NCI-H69 (cell line): Measurements from ENCODE around the gene DHTKD1.

Source experiments
- DNase-seq: peaks from one replicate; lab custom pipeline; 2025; lab: John Stamatoyannopoulos, UW

Gene DHTKD1, protein sequence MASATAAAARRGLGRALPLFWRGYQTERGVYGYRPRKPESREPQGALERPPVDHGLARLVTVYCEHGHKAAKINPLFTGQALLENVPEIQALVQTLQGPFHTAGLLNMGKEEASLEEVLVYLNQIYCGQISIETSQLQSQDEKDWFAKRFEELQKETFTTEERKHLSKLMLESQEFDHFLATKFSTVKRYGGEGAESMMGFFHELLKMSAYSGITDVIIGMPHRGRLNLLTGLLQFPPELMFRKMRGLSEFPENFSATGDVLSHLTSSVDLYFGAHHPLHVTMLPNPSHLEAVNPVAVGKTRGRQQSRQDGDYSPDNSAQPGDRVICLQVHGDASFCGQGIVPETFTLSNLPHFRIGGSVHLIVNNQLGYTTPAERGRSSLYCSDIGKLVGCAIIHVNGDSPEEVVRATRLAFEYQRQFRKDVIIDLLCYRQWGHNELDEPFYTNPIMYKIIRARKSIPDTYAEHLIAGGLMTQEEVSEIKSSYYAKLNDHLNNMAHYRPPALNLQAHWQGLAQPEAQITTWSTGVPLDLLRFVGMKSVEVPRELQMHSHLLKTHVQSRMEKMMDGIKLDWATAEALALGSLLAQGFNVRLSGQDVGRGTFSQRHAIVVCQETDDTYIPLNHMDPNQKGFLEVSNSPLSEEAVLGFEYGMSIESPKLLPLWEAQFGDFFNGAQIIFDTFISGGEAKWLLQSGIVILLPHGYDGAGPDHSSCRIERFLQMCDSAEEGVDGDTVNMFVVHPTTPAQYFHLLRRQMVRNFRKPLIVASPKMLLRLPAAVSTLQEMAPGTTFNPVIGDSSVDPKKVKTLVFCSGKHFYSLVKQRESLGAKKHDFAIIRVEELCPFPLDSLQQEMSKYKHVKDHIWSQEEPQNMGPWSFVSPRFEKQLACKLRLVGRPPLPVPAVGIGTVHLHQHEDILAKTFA

GRCh38 chr10:12068449-12069269 is at the start of gene DHTKD1:
Gene DHTKD1 (plus strand): TSS chr10:12068954. CDS start chr10:12069034, 80 bp downstream.
- DNase-seq: peak; percentile 97

GRCh38 chr10:12019283-12019971 is 49.3 kb upstream of the DHTKD1 start:
- no peak for DNase-seq

DNA sequence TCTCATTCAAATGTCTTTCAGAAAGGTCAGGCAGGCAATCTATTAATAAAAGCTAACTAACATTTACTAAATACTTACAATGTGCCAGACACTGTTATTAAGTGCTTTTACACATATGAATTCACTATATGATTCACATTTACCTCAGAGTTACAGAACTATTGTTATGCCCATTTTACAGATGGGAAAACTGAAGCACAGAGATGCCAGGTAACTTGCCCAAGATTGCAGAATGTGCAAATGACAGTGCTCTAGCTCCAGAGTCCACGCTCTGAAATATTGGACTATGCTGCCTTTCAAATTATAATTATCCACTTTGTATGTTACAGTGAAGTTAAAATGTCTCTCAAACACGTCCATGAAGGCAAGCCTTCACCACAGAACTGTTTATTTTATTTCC is 48.2 kb upstream of the DHTKD1 start:
- DNase-seq: no peak

DNA sequence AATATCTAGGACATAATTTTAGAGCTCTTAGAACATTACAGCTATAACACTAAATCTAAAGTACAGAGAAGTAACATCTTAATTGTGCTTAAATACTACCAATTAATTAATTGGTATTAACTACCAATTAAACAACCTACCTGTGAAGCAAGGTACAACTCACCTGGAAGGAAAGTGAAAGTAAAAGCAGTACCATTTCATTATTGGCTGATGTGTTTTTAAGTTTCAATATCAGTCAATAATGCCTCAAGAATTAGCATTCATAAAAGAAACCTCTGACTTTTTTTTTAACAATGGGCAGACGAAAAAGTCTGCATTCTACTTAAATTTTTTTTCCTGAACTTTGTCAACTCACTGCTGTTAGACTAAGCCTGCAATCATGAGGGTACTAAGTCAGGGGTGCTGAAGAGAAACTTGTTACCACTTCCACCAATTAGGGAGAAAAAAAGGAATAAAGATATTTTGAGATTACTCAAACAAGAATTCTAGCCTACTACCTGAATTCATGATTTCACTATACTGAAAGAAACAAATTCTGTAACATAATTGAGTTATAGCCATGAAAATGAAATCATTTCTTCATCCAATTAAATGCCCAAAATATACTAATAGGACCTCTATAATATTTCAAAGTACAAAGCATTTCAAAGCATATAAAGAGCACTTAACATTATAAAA is 46.0 kb upstream of the DHTKD1 start:
- DNase-seq: no peak

DNA sequence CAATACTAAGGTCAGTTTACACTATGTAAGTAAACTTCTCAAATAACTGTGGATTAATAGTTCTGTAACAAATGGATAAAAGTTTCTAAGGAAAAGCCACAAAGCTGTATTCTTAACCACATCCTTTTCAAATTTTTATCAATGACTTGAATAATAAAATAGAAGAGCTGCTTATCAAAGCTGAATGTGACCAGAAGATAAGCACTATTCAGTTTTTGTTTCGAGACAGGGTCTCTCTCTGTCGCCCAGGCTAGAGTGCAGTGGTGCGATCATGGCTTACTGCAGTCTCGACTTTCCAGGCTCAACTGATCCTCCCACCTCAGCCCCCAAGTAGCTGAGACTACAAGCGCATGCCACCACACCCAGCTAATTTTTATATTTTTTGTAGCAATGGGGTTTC is 43.2 kb upstream of the DHTKD1 start:
- no peak for DNase-seq

- DNase-seq: no peak
These were observed 41.2 kb upstream of the DHTKD1 start for GRCh38 chr10:12027539-12027938.

- DNase-seq: no peak
These were observed 37.4 kb upstream of the DHTKD1 start for GRCh38 chr10:12031404-12031803.

DNA sequence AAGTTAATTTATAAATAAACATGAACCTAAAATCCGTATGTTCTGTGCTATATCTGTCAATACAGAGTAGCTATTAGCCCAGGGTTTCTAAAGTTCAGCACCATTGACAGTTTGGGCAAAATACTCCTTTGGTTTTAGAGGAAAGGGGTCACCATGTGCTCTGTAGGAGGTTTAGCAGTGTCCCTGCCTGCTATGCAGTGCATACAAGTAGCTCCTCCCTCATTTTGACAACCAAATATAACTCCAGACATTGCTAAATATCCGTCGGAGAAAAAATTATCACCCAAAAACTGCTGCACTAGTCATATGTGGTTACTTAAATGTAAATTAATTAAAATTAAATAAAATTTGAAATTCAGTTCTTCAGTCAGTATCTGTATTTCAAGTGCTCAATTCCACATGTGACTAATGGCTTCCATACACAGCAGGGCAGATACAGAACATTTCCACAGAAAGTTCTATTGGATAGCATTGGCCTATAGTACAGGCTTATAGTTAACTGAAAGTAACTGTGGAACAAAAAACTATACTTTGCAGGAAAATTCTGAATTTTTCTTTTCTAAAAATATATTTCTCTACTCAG is 32.6 kb upstream of the DHTKD1 start:
- no peak for DNase-seq

DNA sequence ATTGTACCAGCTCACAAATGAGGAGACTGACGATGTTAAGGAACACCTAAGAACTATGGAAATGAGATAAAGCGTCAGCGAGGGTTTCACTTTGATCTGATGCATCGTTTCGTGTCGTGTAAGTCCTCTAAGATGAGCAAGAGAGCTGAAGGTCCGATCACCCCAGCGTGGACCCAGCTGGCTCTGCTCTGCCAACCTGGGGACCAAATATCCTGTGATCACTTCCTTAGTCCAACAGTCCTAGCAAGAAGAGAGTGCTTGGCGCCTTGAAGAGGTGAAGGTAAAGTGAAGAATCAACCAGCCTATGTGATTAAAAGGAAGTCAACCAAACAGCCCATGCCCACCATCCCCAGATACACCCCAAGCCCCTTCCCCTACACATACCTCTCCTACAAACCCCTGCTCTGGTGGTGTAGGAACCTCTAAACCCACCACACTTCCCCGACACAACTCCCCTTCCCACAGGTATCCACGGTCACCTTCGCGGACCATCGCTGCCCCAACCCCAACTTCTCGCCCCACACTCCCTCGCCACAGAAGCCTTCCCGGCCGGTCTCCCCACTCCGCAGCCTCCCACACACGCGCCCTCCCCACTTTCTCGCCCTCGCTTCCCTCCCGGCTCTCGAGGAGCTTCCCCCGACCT is 26.9 kb upstream of the DHTKD1 start:
- peak; percentile 25 for DNase-seq

- DNase-seq: peak; percentile 40
These were observed 26.4 kb upstream of the DHTKD1 start for GRCh38 chr10:12042409-12042796.

GRCh38 chr10:12042797-12043651 is 25.7 kb upstream of the DHTKD1 start, which contains the start of gene UPF2:
Gene UPF2 (minus strand): TSS chr10:12042809. CDS start chr10:12035423, 7,386 bp downstream.
- peak; percentile 97 for DNase-seq

GRCh38 chr10:12045596-12045995 is 23.2 kb upstream of the DHTKD1 start:
- no peak for DNase-seq

DNA sequence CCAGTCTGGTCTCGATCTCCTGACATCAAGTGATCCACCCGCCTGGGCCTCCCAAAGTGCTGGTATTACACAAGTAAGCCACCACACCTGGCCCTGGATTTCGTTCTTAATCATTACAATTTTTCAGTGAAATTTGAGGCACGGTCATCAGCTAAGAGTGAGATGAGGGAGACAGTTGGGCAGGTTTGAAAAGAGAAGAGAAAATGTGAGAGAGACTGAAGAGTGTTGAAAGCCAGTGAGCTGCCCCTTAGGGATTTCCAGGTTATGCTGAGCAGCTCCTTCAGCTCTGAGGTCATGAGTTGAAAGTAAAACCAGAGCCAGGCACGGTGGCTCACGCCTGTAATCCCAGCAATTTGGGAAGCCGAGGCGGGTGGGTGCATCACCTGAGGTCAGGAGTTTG is 20.2 kb upstream of the DHTKD1 start:
- DNase-seq: no peak

- DNase-seq: no peak
These were observed 18.2 kb upstream of the DHTKD1 start for GRCh38 chr10:12050528-12050927.

DNA sequence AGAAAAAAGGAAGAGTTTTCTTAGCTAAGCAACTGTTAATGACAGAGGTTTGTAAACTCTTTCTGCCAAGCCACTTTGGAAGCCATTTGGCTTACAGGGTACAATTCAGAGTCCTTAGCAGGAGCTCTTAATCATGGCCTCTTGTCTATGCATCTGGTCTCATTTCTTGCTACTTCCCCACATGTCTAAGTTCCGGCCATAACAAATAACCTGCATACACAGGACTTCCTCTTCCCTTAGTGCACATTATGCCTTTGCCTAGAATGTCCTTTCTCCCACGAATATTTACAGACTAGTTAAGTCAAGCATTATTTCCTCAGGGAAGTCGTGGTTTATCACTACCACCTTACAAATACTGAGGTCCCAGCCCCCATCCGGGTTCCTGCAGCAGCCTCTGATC is 17.5 kb upstream of the DHTKD1 start:
- no peak for DNase-seq

DNA sequence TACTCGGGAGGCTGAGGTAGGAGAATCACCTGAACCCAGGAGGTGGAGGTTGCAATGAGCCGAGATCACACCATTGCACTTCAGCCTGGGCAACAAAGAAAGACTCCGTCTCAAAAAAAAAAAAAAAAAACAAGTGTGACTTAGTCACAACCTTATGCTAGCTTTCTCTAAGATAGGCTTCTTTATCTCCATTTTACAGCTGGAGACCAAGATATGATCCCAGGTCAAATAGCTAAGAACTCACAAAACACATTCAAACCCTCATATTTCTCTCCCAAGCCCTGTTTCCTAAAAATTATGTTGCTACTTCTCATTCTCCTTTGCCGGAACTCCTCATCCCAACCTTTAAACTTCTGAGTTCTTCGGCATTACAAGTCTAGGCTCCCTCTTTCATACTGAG is 13.0 kb upstream of the DHTKD1 start:
- DNase-seq: no peak

- DNase-seq: no peak
These were observed 12.0 kb upstream of the DHTKD1 start for GRCh38 chr10:12056748-12057147.

- DNase-seq: no peak
These were observed 7.6 kb upstream of the DHTKD1 start for GRCh38 chr10:12061124-12061523.
